ENCODE results near the gene DNMT3L. TPM values are rescaled to one million over a fixed set of nuclear protein-coding genes. Genes with fewer than 3 reads are reported as not detected.

Gene DNMT3L
- not detected in 2 replicates for total RNA-seq

GRCh38 chr21:44261675-44262295 lies at the start of gene DNMT3L:
DNMT3L (minus strand) TSS chr21:44261897; CDS start chr21:44261259, 638 bp downstream.

GRCh38 chr21:44299458-44300261 lies 38.0 kb upstream of the DNMT3L start, which contains the start of gene PFKL:
PFKL (plus strand) TSS chr21:44300053; CDS start chr21:44300106, 53 bp downstream.

DNA sequence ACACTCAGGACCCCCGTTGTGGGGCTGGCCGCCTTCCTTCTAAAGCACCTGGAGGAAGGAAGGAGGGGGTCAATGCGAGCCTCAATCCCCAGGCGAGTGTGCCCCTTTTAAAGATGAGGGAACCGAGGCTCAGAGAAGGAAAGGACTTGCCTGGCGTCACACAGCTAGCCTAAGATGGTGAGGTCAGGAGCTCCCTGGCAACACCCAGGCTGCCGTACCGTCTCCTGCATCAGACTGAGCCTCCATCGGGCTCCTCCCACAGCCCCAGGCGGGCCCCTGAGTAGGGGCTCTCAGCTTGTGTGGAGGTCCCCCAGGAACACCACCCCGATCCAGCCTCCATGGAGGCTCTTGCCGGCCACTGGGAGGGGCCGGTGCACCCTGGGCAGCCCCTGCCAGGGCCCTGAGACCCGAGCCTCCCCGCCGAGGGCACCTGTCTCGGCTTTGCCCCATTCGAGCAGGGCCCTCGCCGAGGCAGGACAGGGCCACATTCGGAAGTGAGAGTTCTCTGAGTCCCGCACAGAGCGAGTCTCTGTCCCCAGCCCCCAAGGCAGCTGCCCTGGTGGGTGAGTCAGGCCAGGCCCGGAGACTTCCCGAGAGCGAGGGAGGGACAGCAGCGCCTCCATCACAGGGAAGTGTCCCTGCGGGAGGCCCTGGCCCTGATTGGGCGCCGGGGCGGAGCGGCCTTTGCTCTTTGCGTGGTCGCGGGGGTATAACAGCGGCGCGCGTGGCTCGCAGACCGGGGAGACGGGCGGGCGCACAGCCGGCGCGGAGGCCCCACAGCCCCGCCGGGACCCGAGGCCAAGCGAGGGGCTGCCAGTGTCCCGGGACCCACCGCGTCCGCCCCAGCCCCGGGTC lies 23.7 kb upstream of the DNMT3L start, which contains the start of gene AIRE:
TSS of gene AIRE (plus strand) at position 739 of the 855 bp plus-strand sequence. CDS start 131 bp downstream, outside the sequence.

DNA sequence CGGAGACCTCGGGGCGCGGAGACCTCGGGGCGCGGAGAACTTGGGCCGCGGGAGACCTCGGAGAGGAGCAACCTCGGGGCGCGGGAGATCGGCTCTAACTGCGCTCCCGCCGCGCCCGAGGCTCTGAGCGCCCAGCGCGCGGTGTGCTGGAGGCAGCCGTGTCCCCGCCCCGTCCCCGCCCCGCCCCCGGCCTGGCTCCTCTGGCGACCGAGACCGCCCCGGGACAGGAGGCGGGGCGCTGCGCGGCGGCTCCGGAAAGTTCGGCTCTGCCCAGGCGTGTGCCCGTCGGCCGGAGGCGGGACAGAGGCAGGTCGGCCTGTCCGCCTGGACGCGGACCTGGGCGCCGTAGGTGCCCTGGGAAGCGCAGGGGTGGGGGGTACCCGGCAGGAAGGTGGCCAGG lies 20.9 kb downstream of the DNMT3L start, which contains the start of gene ICOSLG:
TSS of gene ICOSLG (minus strand) at position 102 of the 400 bp plus-strand sequence. CDS start 126 bp downstream, outside the sequence.

Small RNA genes lying within 50 kb of the gene (small RNA-seq; reads per million reads assigned to genes)
- not detected for gene AP001059.3

Other genes starting within 250 kb of the DNMT3L start
- gene TRAPPC10, start 249.6 kb downstream of the DNMT3L start, total RNA-seq = 13.2 and 27.6 TPM in 2 replicates
- 4.8 and 30.1 TPM in 2 replicates for gene PWP2, start 154.5 kb downstream of the DNMT3L start, total RNA-seq
- 19.5 and 38.5 TPM in 2 replicates for gene GATD3, start 128.2 kb downstream of the DNMT3L start, total RNA-seq
- gene ICOSLG, start 21.0 kb downstream of the DNMT3L start, total RNA-seq = 0.37 and 0.39 TPM in 2 replicates
- gene AIRE, start 24.0 kb upstream of the DNMT3L start, total RNA-seq = not detected in 2 replicates
- 157 and 176 TPM in 2 replicates for gene PFKL, start 38.2 kb upstream of the DNMT3L start, total RNA-seq
- 5.7 and 11.0 TPM in 2 replicates for gene CFAP410, start 77.5 kb upstream of the DNMT3L start, total RNA-seq
- gene TRPM2, start 91.7 kb upstream of the DNMT3L start, total RNA-seq = not detected in 2 replicates
- gene LRRC3, start 193.6 kb upstream of the DNMT3L start, total RNA-seq = 1.2 and 1.5 TPM in 2 replicates